Mesendoderm (in vitro differentiated cells): ENCODE data around the gene C10orf95.

Experiments used
- DNase-seq: peaks from one replicate; pipeline ENCODE4 v3.0.0; 2013
- H2AK5ac ChIP-seq: 2 replicates; pipeline ENCODE4 v1.6.1; 2013; ENCODE audit warnings: low read length, inconsistent platforms
- H2BK120ac ChIP-seq: 2 replicates; pipeline ENCODE4 v1.6.1; 2013; ENCODE audit warnings: low read depth, mild to moderate bottlenecking, low read length, moderate library complexity, mixed read lengths
- H2BK15ac ChIP-seq: replicated peaks from 2 replicates; pipeline ENCODE4 v1.6.1; 2013; ENCODE audit warnings: low read depth, mild to moderate bottlenecking, moderate library complexity
- H2BK5ac ChIP-seq: 2 replicates; pipeline ENCODE4 v1.6.1; 2013; ENCODE audit warnings: low read length, inconsistent platforms
- H3K18ac ChIP-seq: 2 replicates; pipeline ENCODE4 v1.6.1; 2013; ENCODE audit warnings: mild to moderate bottlenecking, low read length, mixed read lengths
- H3K23ac ChIP-seq: one replicate; pipeline ENCODE4 v1.6.1; 2013; ENCODE audit warnings: low read length
- H3K27ac ChIP-seq: 2 replicates; pipeline ENCODE4 v1.5.1; 2013; ENCODE audit warnings: low read depth, mild to moderate bottlenecking, inconsistent platforms, low read length, moderate library complexity
- H3K27me3 ChIP-seq: 2 replicates; pipeline ENCODE4 v1.6.1; 2013; ENCODE audit warnings: low read length, control low read depth, mild to moderate bottlenecking, inconsistent platforms; ENCODE audit not compliant: insufficient read depth, poor library complexity
- H3K36me3 ChIP-seq: 2 replicates; pipeline ENCODE4 v1.6.1; 2013; ENCODE audit warnings: low read length, inconsistent platforms; ENCODE audit not compliant: control insufficient read depth, insufficient read depth
- H3K4ac ChIP-seq: one replicate; pipeline ENCODE4 v1.6.1; 2013; ENCODE audit warnings: low read depth, mild to moderate bottlenecking, low read length, moderate library complexity
- H3K4me1 ChIP-seq: 2 replicates; pipeline ENCODE4 v1.6.1; 2013; ENCODE audit warnings: low read depth, low read length, inconsistent platforms; ENCODE audit not compliant: control insufficient read depth
- H3K4me2 ChIP-seq: 2 replicates; pipeline ENCODE4 v1.6.1; 2013; ENCODE audit warnings: low read length
- H3K4me3 ChIP-seq: 2 replicates; pipeline ENCODE4 v1.5.1; 2013; ENCODE audit warnings: mild to moderate bottlenecking, low read length
- H3K56ac ChIP-seq: one replicate; pipeline ENCODE4 v1.6.1; 2013; ENCODE audit warnings: low read length
- H3K79me1 ChIP-seq: 2 replicates; pipeline ENCODE4 v1.6.1; 2013; ENCODE audit warnings: low read length, inconsistent platforms
- H3K79me2 ChIP-seq: 2 replicates; pipeline ENCODE4 v1.6.1; 2013; ENCODE audit warnings: mild to moderate bottlenecking, low read length; ENCODE audit not compliant: control insufficient read depth, insufficient read depth
- H3K9ac ChIP-seq: 2 replicates; pipeline ENCODE4 v1.6.1; 2013; ENCODE audit warnings: low read length, inconsistent platforms
- H4K5ac ChIP-seq: one replicate; pipeline ENCODE4 v1.6.1; 2013; ENCODE audit warnings: low read length
- H4K8ac ChIP-seq: one replicate; pipeline ENCODE4 v1.6.1; 2013; ENCODE audit warnings: low read depth, mild to moderate bottlenecking, control low read depth, low read length, moderate library complexity
- WGBS: extraction: QIAGEN DNeasy Blood & Tissue Kit; methylation state at CpG from one replicate; pipeline ENCODE4 v1.1.7; 2013; ENCODE audit warnings: low lambda C conversion rate, missing lambda C conversion rate; ENCODE audit not compliant: insufficient coverage; ENCODE audit errors: extremely low coverage; 5-methylcytosine and 5-hydroxymethylcytosine counted together

C10orf95 gene

DNA sequence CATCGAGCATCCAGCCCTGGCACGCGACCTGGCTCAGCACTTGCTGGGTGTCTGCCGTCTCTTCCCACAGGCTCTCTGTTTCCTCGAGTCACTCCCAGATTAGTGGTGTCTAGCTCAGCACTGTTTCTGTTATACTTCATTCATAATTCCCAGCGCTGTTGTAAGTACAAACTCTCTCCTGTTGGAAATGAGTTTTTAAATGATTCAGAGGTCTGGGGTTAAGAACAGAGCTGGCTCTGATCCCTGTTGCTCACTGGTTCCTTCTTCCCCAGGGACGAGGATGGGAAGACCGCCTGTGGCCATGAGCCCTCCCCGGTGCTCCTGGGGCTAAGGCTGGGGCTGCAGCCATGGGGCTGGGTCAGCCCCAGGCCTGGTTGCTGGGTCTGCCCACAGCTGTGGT lies 17.3 kb upstream of the C10orf95 start:
- WGBS: no CpG with 5 or more reads among the region's 9 CpGs
- Histone ChIP-seq H2AK5ac (no peak overlapping the region), H3K23ac (no peak overlapping the region), H2BK120ac (no peak overlapping the region), H3K4ac (no peak overlapping the region), H3K9ac (no peak overlapping the region), H3K4me2 (no peak overlapping the region), H2BK5ac (no peak overlapping the region), H3K27me3 (no peaks in the 10 kb centered on the region), H3K27ac (no peak overlapping the region), H3K4me3 (no peak overlapping the region), H4K8ac (no peak overlapping the region), H2BK15ac (no peak overlapping the region), H3K79me1 (no peaks in the 10 kb centered on the region), H4K5ac (no peak overlapping the region), H3K56ac (no peak overlapping the region), H3K4me1 (peaks cover 1% of the 10 kb centered on the region), H3K18ac (no peak overlapping the region), H3K79me2 (no peaks in the 10 kb centered on the region), H3K36me3 (no peaks in the 10 kb centered on the region)
- DNase-seq: no peak

DNA sequence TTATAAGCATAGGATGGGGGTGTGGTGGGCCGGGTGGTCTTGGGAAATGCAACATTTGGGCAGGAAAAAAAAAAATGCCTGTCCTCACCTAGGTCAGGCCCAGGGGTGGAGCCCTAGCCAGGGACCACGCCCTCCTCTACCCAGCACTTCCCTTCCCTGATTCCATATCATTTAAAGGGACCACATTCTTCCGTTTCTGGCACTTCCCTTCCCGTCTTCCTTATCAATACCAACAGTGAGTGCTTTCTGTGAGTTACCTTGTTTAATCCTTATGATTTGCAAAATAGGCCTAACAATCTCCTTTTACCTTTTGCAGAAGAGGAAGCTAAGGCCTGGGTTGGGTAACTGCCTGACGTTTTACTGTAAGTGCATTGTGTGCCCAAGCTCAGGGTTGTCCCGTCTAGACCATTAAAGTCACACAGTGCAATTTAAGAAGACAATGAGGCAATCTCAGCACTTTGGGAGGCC lies 16.7 kb upstream of the C10orf95 start:
- Histone ChIP-seq H2BK15ac (no peak overlapping the region), H3K4me2 (no peak overlapping the region), H4K8ac (no peak overlapping the region), H2BK120ac (no peak overlapping the region), H3K79me1 (no peaks in the 10 kb centered on the region), H3K36me3 (no peaks in the 10 kb centered on the region), H2BK5ac (no peak overlapping the region), H3K27me3 (no peaks in the 10 kb centered on the region), H2AK5ac (no peak overlapping the region), H3K18ac (no peak overlapping the region), H3K56ac (no peak overlapping the region), H3K23ac (no peak overlapping the region), H3K9ac (no peak overlapping the region), H3K4me1 (peaks cover 2% of the 10 kb centered on the region), H3K4me3 (no peak overlapping the region), H3K4ac (no peak overlapping the region), H3K27ac (no peak overlapping the region), H3K79me2 (no peaks in the 10 kb centered on the region), H4K5ac (no peak overlapping the region)
- no peak for DNase-seq
- WGBS: no CpG with 5 or more reads among the region's 6 CpGs

DNA sequence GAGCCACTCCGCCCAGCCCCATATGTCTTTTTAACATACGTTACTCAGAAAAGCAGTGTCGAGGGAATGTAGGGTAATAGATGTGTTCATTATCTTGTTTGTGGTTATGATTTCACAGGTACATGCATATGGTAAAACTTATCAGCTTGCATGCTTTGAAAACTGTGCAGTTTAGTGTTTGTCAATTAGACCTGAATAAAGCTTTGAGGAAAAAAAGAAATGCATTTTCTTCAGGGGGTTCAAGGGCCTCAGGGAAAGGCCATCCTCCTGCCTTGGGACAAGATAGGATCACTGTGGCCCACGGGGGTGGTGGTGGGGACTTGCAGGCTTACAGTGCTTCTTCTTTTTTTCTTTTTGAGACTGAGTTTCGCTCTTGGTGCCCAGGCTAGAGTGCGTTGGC lies 16.0 kb upstream of the C10orf95 start:
- Histone ChIP-seq H3K4me1 (peaks cover 7% of the 10 kb centered on the region), H3K4me2 (no peak overlapping the region), H3K4me3 (no peak overlapping the region), H3K4ac (no peak overlapping the region), H3K27me3 (no peaks in the 10 kb centered on the region), H2BK120ac (no peak overlapping the region), H2BK5ac (no peak overlapping the region), H3K18ac (no peak overlapping the region), H2BK15ac (no peak overlapping the region), H3K36me3 (no peaks in the 10 kb centered on the region), H3K27ac (no peak overlapping the region), H3K79me1 (no peaks in the 10 kb centered on the region), H3K9ac (no peak overlapping the region), H3K56ac (no peak overlapping the region), H3K79me2 (no peaks in the 10 kb centered on the region), H4K5ac (no peak overlapping the region), H2AK5ac (no peak overlapping the region), H4K8ac (no peak overlapping the region), H3K23ac (no peak overlapping the region)
- no CpG with 5 or more reads among the region's 6 CpGs for WGBS
- no peak for DNase-seq

DNA sequence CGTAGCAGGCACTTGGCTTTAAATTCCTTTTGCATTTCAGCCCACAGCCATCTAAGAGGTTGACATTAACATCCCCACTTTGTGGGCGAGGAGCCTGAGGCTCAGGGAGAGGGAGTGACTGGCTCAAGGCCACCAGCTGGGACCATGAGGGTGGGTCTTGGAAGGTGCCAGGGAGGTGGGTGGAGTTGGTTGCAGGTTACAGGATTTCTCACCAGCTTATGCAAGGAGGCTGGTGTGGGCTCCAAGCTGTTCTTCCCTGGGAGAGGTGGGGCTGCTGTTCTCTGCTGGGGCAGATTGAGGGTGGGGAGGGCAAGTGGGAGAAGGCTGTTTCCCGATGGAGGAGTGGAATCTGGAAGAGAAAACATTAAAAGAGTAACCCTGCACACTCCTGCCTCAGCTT lies 14.1 kb upstream of the C10orf95 start:
- no peak overlapping the region for H3K4me3 ChIP-seq
- H3K79me1 ChIP-seq: no peaks in the 10 kb centered on the region
- H3K79me2 ChIP-seq: no peaks in the 10 kb centered on the region
- H3K9ac ChIP-seq: no peak overlapping the region
- H2BK5ac ChIP-seq: no peak overlapping the region
- no peaks in the 10 kb centered on the region for H3K36me3 ChIP-seq
- H3K18ac ChIP-seq: no peak overlapping the region
- WGBS: no CpG with 5 or more reads among the region's 3 CpGs
- DNase-seq: no peak
- no peak overlapping the region for H3K27ac ChIP-seq
- no peak overlapping the region for H3K4ac ChIP-seq
- no peak overlapping the region for H3K4me2 ChIP-seq
- no peak overlapping the region for H4K8ac ChIP-seq
- H2BK15ac ChIP-seq: no peak overlapping the region
- H3K4me1 ChIP-seq: peaks cover 11% of the 10 kb centered on the region
- H3K27me3 ChIP-seq: no peaks in the 10 kb centered on the region
- no peak overlapping the region for H3K23ac ChIP-seq
- no peak overlapping the region for H3K56ac ChIP-seq
- no peak overlapping the region for H2BK120ac ChIP-seq
- H4K5ac ChIP-seq: no peak overlapping the region
- no peak overlapping the region for H2AK5ac ChIP-seq

DNA sequence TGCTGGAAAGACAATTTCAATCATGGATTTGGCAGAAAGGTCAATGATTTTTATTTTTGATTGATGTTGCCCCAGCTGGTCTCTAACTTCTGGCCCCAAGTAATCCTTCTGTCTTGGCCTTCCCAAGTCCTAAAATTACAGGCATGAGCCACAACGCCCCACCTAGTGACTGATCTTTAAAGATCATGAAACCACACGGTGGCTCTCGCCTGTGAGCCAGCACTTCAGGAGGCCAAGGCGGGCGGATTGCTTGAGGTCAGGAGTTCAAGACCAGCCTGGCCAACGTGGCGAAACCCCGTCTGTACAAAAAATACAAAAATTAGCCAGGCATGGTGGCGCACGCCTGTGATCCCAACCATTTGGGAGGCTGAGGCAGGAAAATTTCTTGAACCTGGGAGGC lies 12.6 kb upstream of the C10orf95 start:
- Histone ChIP-seq H2AK5ac (no peak overlapping the region), H4K8ac (no peak overlapping the region), H3K4me2 (peak overlapping the region; percentile 2), H4K5ac (no peak overlapping the region), H3K18ac (no peak overlapping the region), H3K4me1 (peaks cover 11% of the 10 kb centered on the region), H3K27me3 (no peaks in the 10 kb centered on the region), H2BK120ac (no peak overlapping the region), H2BK5ac (no peak overlapping the region), H3K9ac (peak overlapping the region; percentile 1), H3K79me2 (no peaks in the 10 kb centered on the region), H3K23ac (no peak overlapping the region), H3K27ac (no peak overlapping the region), H2BK15ac (no peak overlapping the region), H3K79me1 (no peaks in the 10 kb centered on the region), H3K4ac (no peak overlapping the region), H3K4me3 (no peak overlapping the region), H3K56ac (peak overlapping the region; percentile 12), H3K36me3 (no peaks in the 10 kb centered on the region)
- no CpG with 5 or more reads among the region's 10 CpGs for WGBS
- DNase-seq: no peak

DNA sequence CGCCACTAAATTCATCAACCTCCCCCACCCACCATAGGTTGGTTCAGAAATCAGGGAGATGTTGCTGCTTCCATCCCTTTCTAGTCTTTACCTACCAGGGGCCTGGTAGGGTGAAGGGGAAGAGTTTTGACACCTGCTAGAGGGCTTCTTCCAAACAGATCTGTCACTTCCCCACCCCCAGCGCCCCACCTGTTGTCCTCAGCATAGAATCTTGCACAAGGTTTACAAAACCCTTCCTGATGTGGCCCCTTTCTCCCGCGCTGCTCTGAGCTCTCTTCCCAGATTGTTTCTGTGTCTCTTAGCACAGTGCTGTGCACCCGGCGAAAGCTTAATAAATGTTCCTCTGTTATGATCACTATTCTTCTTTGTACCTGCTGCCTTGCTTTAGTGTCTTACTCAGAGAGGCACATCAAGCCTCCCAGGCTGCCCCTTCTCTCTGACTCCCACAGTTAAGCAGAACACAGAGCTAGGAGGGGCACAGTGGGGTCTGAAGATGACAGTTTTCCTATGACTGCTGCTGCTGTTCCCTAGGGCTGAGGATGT lies 11.2 kb upstream of the C10orf95 start:
- Histone ChIP-seq H4K5ac (no peak overlapping the region), H3K4me1 (peaks cover 11% of the 10 kb centered on the region), H3K27me3 (no peaks in the 10 kb centered on the region), H3K23ac (no peak overlapping the region), H3K36me3 (no peaks in the 10 kb centered on the region), H3K4ac (no peak overlapping the region), H2AK5ac (no peak overlapping the region), H4K8ac (no peak overlapping the region), H3K79me1 (no peaks in the 10 kb centered on the region), H3K27ac (no peak overlapping the region), H3K4me2 (no peak overlapping the region), H3K4me3 (no peak overlapping the region), H2BK15ac (no peak overlapping the region), H2BK120ac (no peak overlapping the region), H3K9ac (peak overlapping the region; percentile 23), H2BK5ac (no peak overlapping the region), H3K18ac (no peak overlapping the region), H3K56ac (peak overlapping the region; percentile 68), H3K79me2 (no peaks in the 10 kb centered on the region)
- DNase-seq: no peak
- no CpG with 5 or more reads among the region's 6 CpGs for WGBS
